Glutamatergic neuron (in vitro differentiated cells): ENCODE data around the gene PALLD. TPM values are rescaled to one million over a fixed set of nuclear protein-coding genes. Genes with fewer than 3 reads are reported as not detected.

Source experiments
- DNase-seq: peaks from one replicate; pipeline ENCODE4 v3.0.0; 2022
- H3K27ac Mint-ChIP-seq: one replicate; pipeline ENCODE4 v1.8.0; 2020; ENCODE audit warnings: mild to moderate bottlenecking, mixed read lengths, inconsistent platforms; ENCODE audit not compliant: unreplicated experiment
- H3K27me3 Mint-ChIP-seq: one replicate; pipeline ENCODE4 v1.8.0; 2020; ENCODE audit warnings: mild to moderate bottlenecking, moderate library complexity, mixed read lengths, inconsistent platforms; ENCODE audit not compliant: unreplicated experiment
- H3K36me3 Mint-ChIP-seq: one replicate; pipeline ENCODE4 v1.8.0; 2020; ENCODE audit warnings: mild to moderate bottlenecking, mixed read lengths, inconsistent platforms; ENCODE audit not compliant: unreplicated experiment
- H3K4me1 Mint-ChIP-seq: one replicate; pipeline ENCODE4 v1.8.0; 2020; ENCODE audit warnings: mild to moderate bottlenecking, low read depth, mixed read lengths, inconsistent platforms; ENCODE audit not compliant: unreplicated experiment
- H3K4me3 Mint-ChIP-seq: one replicate; pipeline ENCODE4 v1.8.0; 2020; ENCODE audit warnings: mild to moderate bottlenecking, mixed read lengths, inconsistent platforms; ENCODE audit not compliant: unreplicated experiment
- H3K9me3 Mint-ChIP-seq: one replicate; pipeline ENCODE4 v1.8.0; 2020; ENCODE audit warnings: mild to moderate bottlenecking, moderate library complexity, mixed read lengths, inconsistent platforms; ENCODE audit not compliant: unreplicated experiment
- total RNA-seq: library from RNA; stranded (reverse); fragmentation: NEBNext Ultra II Directional; extraction: Animal tissue kit (Norgen Biotek cat#: 25700); gene quantifications from one replicate; pipeline ENCODE4 v1.2.1, GENCODE V29; 2021; ENCODE audit not compliant: unreplicated experiment
- TF ChIP-seq, protein P1 (sequence below): fragments of 200-600 bp; sonication (generic); IDR thresholded peaks from one replicate; pipeline ENCODE4 v1.5.0; 2021; ENCODE audit not compliant: partially characterized antibody, unreplicated experiment

The PALLD gene
- total RNA-seq, 1 donor from 2014 or later, result 37.5 TPM

- H3K27me3 Mint-ChIP-seq, result no peaks in the 10 kb centered on the region
- TF ChIP-seq, protein P1, sequence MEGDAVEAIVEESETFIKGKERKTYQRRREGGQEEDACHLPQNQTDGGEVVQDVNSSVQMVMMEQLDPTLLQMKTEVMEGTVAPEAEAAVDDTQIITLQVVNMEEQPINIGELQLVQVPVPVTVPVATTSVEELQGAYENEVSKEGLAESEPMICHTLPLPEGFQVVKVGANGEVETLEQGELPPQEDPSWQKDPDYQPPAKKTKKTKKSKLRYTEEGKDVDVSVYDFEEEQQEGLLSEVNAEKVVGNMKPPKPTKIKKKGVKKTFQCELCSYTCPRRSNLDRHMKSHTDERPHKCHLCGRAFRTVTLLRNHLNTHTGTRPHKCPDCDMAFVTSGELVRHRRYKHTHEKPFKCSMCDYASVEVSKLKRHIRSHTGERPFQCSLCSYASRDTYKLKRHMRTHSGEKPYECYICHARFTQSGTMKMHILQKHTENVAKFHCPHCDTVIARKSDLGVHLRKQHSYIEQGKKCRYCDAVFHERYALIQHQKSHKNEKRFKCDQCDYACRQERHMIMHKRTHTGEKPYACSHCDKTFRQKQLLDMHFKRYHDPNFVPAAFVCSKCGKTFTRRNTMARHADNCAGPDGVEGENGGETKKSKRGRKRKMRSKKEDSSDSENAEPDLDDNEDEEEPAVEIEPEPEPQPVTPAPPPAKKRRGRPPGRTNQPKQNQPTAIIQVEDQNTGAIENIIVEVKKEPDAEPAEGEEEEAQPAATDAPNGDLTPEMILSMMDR, result no peak
- H3K27ac Mint-ChIP-seq, result no peak overlapping the region
- no peak for DNase-seq
- peaks cover 3% of the 10 kb centered on the region for H3K36me3 Mint-ChIP-seq
- H3K9me3 Mint-ChIP-seq, result no peaks in the 10 kb centered on the region
- H3K4me1 Mint-ChIP-seq, result peaks cover 17% of the 10 kb centered on the region
- no peak overlapping the region for H3K4me3 Mint-ChIP-seq
Measured at GRCh38 chr4:168852933-168853713, 356.3 kb downstream of the PALLD start.

- TF ChIP-seq, protein P1, result no peak
- no peak overlapping the region for H3K4me3 Mint-ChIP-seq
- H3K36me3 Mint-ChIP-seq, result peaks cover 3% of the 10 kb centered on the region
- no peak overlapping the region for H3K27ac Mint-ChIP-seq
- H3K9me3 Mint-ChIP-seq, result no peaks in the 10 kb centered on the region
- no peaks in the 10 kb centered on the region for H3K27me3 Mint-ChIP-seq
- H3K4me1 Mint-ChIP-seq, result peaks cover 13% of the 10 kb centered on the region
- no peak for DNase-seq
Measured at GRCh38 chr4:168853770-168854169, 356.9 kb downstream of the PALLD start.

- Mint-ChIP-seq H3K27ac (no peak overlapping the region), H3K27me3 (no peaks in the 10 kb centered on the region), H3K36me3 (peaks cover 3% of the 10 kb centered on the region), H3K4me1 (peaks cover 7% of the 10 kb centered on the region), H3K4me3 (no peak overlapping the region), H3K9me3 (no peaks in the 10 kb centered on the region)
- TF ChIP-seq, protein P1, result no peak
- DNase-seq, result no peak
Measured at GRCh38 chr4:168854350-168854921, 357.6 kb downstream of the PALLD start.

DNA sequence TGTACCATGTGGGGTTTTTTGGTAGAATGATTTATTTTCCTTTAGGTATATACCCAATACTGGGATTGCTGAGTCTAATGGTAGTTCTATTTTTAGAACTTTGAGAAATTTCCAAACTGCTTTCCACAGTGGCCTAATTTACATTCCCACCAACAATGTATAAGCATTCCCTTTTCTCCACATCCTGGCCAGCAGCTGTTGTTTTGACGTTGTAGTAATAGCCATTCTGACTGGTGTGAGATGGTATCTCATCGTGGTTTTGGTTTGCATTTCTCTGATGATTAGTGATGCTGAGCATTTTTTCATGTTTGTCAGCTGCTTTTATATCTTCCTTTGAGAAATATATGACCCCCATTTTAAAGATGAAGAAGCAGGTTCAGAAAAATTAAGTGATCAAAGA is 359.5 kb downstream of the PALLD start:
- H3K27ac Mint-ChIP-seq, result no peak overlapping the region
- peaks cover 2% of the 10 kb centered on the region for H3K4me1 Mint-ChIP-seq

More for the DNA sequence above, 359.5 kb downstream of the PALLD start:
- no peaks in the 10 kb centered on the region for H3K9me3 Mint-ChIP-seq
- peaks cover 3% of the 10 kb centered on the region for H3K36me3 Mint-ChIP-seq
- H3K4me3 Mint-ChIP-seq, result no peak overlapping the region
- no peak for DNase-seq
- no peaks in the 10 kb centered on the region for H3K27me3 Mint-ChIP-seq
- TF ChIP-seq, protein P1, result no peak
